ENCODE measurements around the gene OTUD6A.
"Not testable (repeated sequence)": the region's sequence is repeated elsewhere in the genome, so short reads cannot be mapped to it uniquely, and the experiment has no call there.

OTUD6A gene

DNA sequence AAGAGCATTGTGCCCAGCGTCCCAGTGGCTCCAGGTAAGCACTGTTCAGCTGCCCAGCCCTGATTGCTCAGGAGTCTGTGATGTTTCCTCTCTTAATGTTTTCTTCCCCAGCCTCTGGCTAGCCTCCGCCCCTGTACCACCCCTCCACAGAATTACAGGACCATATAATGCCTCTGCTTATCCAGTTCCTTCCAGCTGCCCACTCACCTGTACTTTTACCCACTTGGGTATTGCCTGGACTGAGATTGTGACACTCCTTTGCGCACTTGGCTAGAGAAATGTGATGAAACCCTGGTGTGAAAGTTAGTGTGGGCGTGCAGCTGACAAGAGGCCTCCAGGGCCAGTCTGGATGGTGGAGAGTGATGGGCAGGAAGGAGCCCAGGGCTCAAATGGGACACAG lies 12.3 kb upstream of the OTUD6A start, which contains the start of gene AWAT2:
TSS of gene AWAT2 (minus strand) at position 14 of the 400 bp plus-strand sequence. CDS start at position 8, 6 bp downstream.
- DNase-seq = no peak

DNA sequence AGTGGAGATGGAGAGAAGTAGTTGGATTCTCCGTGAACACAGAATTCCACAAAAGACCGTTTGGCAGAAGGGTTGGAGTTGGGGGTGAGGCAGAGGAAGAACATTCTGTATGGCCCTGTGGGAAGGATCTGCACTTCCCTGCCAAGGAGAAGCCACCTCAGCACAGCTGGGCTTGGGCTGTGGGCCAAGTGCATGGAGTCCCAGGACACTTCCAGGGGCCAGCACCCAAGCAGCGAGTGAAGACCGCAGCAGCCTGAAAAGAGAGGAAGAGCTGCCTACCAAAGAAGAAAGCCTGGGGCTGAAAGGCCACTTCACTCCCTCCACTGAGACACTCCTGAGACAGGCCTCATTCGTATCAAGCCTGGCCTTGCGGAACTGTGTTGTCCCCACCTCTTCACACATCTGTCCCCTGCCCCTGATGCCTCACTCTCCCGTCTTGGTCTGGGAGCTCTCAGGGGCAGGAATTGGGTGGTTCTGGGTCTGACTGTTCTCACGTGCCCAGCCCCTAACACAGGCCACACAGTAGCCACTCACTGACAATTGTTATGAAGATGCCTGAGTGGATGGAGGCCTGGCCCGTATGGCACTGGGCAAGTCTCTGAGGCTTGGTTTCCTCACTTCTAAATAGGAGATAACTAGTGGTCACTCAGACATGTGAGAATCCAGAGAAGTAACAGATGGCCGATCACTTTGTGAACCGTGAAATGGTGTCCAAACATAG lies 9.2 kb upstream of the OTUD6A start:
- DNase-seq = no peak

DNA sequence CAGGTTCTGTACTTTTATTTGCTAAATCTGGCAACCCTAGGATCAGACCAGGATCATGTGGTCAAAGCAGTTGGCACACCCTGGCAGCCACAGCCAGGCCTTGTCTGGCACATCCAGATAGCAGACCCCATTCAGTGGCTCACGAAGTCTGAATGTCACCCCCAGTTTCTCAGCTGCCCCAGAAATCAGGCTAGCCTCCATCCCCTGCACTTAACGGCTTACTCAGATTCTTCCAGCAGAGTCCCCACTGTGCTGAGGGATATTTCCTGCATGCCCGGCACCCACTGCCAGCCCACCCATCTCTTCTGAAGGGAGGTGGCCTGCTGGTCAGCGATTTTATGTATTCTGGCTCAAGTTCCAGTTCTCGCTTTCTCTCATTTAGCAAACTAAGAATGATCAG lies 7.9 kb upstream of the OTUD6A start:
- no peak for DNase-seq

DNA sequence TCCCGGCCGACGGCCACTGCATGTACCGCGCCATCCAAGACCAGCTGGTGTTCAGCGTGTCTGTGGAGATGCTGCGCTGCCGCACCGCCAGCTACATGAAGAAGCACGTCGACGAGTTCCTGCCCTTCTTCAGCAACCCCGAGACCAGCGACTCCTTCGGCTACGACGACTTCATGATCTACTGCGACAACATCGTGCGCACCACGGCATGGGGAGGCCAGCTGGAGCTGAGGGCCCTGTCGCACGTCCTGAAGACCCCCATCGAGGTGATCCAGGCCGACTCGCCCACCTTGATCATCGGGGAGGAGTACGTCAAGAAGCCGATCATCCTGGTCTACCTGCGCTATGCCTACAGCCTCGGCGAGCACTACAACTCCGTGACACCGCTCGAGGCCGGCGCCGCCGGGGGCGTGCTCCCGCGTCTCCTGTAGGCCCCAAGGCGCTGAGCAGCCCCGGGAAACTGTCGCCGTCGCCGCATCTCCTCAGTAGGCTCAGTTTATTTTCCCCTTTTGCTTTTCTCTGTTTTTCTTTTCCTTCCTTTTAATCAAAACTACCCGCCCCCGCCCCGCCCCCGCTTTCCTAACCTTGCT lies 799 bp downstream of the OTUD6A start:
- DNase-seq = no peak

DNA sequence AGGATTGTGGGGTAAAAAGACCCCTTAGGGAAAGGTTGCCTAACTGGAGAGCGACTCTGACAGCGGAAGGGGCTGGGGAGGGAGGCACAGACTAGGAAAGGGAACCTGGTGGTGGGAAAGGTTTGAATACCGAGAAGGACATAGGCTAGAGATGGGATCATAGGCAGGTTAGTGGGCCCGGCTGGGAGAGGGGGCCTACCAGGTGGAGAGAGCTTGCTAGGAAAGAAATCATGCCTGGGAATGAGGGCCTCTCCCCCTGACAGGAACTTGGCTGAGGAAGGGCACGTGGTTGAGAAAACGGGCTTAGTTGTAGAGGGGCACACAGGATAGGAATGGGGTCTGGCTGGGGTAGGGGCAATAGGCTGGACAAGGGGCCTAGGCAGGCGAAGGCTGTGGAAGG lies 4.4 kb downstream of the OTUD6A start:
- DNase-seq = no peak

DNA sequence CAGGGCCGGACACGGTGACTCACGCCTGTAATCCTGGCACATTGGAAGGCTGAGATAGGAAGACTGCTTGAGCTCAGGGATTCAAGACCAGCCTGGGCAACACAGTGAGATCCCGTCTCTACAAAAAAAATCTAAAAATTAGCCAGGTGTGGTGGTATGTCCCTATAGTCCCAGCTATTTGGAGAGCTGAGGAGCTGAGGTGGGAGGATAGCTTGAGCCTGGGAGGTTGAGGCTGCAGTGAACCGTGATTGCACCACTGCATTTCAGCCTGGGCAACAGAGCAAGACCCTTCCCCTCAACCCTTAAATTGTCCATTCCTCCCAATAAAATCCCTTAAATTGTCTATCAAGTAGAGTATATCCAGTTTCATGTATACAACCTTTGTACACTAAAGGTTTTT lies 17.0 kb downstream of the OTUD6A start:
- no peak for DNase-seq

DNA sequence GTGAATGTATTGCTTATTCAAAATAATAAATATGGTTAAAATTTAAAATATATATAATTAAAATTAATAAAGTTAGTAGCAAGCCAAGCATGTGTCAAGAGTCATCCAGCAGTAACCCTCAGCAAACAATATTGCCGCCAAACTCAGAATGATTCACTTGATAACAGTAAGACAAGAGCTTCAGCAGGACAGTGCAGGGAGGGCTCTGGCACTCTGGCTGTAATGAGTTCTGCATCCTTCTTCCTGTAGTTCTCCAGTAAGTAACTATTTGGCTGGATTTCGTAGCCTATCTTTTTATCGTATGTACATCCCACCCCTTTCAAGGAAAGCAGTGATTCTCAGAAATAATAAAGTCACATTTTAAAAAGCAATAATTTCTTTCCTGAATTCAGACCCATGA lies 17.6 kb downstream of the OTUD6A start:
- DNase-seq = no peak

DNA sequence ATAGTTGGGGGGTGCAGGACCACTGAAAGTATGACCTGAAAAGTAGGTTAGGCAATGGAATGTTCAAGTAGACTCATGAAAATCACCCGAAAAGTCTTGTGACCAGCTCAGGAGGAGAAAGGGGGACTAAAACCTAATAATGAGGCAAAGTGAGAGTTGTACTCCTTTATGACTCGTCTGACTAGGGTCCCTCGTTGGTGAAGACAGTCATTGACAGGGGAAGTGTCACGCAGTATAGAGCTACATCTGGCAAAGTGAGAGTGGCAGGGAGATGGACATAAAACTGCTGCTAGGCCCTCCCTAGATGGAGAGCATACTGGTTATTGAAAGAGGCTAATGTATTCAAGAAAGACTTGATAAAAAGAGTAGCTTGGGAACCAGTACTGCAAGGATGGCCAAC lies 20.5 kb downstream of the OTUD6A start:
- DNase-seq = no peak

DNA sequence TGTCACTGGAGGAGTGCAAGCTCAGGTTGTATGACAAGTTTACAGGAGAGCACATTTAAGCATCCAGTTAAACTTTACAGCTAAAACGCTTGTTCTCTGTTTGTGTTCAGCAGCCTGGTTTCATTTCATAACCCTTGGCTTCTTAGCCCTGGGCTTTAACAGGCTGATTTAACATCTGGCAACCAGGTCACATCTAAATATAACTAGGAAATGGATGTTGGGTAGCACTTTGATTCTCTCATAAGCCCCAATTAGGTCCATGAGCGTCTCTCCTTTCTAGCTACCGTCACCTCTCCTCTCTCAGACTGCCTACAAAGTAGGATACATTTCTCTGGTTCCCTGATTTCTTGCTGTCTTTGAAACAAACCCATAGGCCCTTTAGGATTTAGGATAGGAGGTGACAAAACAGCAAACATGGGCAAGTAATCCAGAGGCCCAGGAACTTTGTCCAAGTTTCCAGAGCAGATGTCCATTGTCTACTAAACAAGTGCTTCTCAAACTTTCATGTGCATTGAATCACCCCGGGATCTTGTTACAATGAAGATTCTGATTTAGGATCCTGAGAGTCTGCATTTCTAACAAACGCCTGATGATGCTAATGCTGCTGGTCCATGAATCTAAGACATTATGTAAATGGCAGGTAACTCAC lies 22.5 kb downstream of the OTUD6A start:
- no peak for DNase-seq

DNA sequence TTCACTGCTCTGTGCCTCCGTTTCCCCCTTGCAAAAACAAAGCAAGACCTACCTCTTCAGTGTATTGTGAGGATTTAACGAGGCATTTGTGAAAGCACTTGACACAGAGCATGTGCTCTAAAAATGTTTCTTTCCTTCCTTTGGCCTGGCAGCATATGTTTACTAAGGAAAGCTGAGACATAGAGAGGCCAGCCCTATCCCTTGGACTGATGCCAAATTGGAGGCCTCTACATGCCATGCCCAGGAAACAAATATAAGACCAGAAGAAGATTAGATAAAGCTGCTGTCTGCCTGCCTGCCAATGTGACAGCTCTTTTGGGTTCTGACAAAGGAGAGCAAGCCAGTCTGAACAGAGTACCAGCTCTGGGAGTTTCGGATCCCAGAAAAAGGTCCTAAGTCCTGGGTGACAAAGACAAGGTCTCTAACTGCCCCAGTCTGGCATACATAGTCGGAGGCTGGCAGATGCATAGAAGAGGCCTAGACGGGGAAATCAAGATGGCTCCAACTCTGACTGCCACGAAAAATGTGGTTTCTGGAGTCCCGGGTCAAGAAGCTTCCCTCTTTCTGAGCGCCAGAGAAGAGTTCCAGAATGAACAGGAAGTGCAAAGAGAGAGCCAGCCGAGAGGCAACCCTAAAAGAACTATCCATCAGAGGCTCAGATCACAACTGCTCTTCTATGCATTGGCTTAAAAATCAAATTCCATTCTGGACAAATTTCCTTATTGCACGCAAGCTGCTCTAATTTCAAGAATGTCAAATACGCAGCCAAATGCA lies 25.8 kb downstream of the OTUD6A start:
- no peak for DNase-seq

DNA sequence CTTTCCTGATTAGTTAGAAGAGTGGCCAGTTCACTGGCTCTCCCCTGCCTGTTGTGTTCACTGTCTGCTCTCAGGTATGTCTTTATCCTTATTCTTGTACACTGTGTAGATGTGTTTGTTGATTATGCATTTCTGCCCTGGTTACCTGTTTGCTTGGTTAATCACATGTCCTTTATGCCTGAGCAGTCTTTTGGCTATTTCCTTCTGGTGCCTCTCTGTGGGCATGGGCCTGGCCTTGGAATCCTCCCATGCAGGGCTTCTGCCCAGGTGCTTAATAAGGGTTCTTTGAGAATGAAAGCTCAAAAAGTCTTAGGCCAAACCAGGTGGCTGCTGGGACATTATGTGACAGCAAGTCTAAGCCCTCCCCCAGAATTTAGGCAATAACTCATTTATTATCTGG lies 26.5 kb downstream of the OTUD6A start:
- DNase-seq = no peak

DNA sequence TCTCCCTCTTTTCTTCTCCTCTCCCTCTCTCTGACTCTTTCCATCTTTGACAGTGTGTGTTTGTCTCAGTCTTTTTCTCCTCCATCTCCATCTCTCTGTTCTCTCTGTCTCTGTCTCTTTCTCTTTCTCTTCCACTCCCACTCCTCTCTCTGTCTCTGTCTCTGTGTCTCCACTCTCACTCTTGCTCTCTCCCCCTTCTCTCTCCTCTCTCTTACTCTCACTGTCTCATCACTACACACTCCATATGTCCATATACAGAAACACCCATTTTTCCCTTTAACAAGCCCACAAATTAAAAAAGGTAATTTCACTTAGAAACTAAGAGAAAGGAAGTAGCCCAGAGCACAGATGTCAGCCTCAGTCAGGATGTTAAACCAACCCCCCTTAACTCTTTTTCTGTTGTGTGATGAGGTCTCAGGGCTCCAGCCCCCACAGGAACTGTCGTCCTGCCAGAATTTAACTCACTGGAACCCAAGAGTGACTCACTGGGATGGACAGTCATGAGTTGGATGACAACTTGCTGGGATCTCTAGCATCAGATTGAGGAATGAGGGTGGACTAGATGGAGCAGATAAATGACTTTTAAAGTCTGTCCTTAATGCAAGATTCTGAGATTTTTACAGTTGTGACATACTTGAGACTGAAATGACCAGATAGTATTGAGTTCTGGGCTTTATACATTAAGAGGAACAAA lies 27.5 kb downstream of the OTUD6A start:
- DNase-seq = no peak

DNA sequence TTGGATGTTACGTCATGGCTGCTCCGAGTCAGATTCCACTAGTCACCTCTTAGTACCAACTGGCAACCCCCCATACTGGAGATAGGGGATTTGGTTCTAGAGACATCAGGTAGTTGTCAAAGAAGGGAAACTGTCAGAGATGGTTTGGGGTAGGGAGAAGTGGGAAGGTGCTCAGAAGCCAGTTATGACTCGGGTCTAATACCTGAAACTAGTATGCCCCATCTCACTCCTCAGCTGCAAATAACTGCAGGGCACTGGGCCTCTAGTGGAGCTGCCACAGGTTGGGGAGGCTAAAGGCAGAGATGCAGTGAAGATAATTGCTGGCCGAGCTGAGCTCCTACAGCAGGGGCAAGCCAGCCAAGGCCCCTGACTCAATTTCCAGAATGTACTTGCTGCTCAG lies 30.0 kb downstream of the OTUD6A start:
- no peak for DNase-seq

DNA sequence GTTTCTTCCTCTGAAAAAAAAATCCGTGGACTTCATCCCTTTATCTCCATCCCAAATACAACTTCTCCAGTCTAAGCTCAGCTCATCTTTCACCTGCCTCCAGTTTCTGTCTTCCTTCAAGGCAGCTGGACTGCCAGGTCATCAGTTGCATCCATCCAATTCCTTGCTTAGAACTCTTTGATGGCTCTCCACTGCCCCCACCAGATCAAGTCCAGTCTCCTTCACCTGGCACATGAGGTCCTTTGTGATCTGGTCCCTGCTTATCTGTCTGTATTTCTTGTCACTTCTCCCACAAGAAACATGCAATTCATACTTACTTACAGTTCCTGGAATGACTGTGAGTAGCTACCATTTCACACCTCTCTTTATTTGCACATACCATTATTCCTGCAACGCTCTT lies 33.8 kb downstream of the OTUD6A start:
- no peak for DNase-seq

DNA sequence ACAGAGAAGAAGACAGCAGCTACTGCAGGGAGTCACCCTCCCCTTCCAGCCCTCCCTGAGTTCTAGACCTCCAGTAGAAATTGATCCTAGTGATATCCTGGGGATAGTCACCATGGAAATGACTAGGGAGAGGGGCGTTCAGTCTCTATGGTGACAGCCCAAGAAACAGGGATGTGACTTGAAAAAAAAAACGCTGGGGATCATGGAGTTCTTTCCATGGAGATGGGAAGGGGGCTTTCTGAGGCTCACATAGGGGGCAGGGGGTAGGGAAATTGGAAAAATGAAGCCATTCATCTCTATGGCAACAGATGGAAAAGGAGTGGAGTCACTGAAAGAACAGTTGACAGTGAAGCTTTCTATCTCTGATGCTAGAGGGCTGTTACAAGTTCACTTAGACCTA lies 43.0 kb downstream of the OTUD6A start:
- no peak for DNase-seq

DNA sequence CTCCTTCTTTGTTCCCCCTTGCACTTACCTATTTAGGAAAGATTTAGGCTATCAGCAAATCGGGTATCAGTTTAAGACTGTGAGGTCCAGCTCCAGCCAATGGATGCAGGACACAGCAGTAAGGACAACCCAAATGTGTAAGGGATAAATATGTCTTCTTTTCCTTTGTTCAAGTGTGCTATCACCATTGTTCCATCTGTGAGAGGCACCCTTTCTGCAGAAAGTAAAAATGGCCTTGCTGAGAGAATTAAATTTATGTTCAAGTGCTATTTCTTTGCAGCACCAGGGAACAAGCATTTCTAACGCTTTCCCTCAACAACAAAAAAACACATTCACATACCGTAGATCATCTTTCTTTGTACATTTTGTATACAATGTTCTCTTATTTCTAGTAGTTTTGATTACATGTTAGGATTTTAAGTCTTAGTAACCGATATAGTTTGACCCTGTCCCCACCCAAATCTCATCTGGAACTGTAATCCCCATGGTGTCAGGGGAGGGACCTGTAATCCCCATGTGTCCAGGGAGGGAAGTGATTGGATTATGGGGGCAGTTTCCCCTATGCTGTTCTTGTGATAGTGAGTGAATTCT lies 49.3 kb downstream of the OTUD6A start:
- DNase-seq = not testable (repeated sequence)

Data from GF-D8 (cell line).